ENCODE measurements around the gene OSBP2.

The OSBP2 gene

GRCh38 chr22:30667107-30667493 is 27.6 kb upstream of the OSBP2 start:
- no peak for TF ChIP-seq GATA3 (IDR thresholded peaks at IDR 0.05; ENCODE audit: low read depth, low read length)
- no peak for TF ChIP-seq GATA2 (IDR thresholded peaks at IDR 0.05; ENCODE audit: low read depth, low read length)

GRCh38 chr22:30667494-30668385 is 26.9 kb upstream of the OSBP2 start, which contains the start of gene DUSP18:
Gene DUSP18 (minus strand): TSS chr22:30667875. CDS start chr22:30664003, 3,872 bp downstream.
- TF ChIP-seq GATA3 (IDR thresholded peaks at IDR 0.05; ENCODE audit: low read depth, low read length), result no peak
- TF ChIP-seq GATA2 (IDR thresholded peaks at IDR 0.05; ENCODE audit: low read depth, low read length), result no peak

GRCh38 chr22:30668386-30668710 is 26.3 kb upstream of the OSBP2 start:
- TF ChIP-seq GATA3 (IDR thresholded peaks at IDR 0.05; ENCODE audit: low read depth, low read length) (no peak), GATA2 (IDR thresholded peaks at IDR 0.05; ENCODE audit: low read depth, low read length) (no peak)

- TF ChIP-seq GATA2 (IDR thresholded peaks at IDR 0.05; ENCODE audit: low read depth, low read length) (no peak), GATA3 (IDR thresholded peaks at IDR 0.05; ENCODE audit: low read depth, low read length) (no peak)
Observed at GRCh38 chr22:30671071-30671470, 23.6 kb upstream of the OSBP2 start.

- no peak for TF ChIP-seq GATA2 (IDR thresholded peaks at IDR 0.05; ENCODE audit: low read depth, low read length)
- TF ChIP-seq GATA3 (IDR thresholded peaks at IDR 0.05; ENCODE audit: low read depth, low read length), result no peak
Observed at GRCh38 chr22:30673136-30673535, 21.5 kb upstream of the OSBP2 start.

GRCh38 chr22:30674482-30674881 is 20.2 kb upstream of the OSBP2 start:
- TF ChIP-seq GATA2 (IDR thresholded peaks at IDR 0.05; ENCODE audit: low read depth, low read length), result no peak
- no peak for TF ChIP-seq GATA3 (IDR thresholded peaks at IDR 0.05; ENCODE audit: low read depth, low read length)

GRCh38 chr22:30675436-30675835 is 19.2 kb upstream of the OSBP2 start:
- no peak for TF ChIP-seq GATA3 (IDR thresholded peaks at IDR 0.05; ENCODE audit: low read depth, low read length)
- TF ChIP-seq GATA2 (IDR thresholded peaks at IDR 0.05; ENCODE audit: low read depth, low read length), result no peak

- TF ChIP-seq GATA2 (IDR thresholded peaks at IDR 0.05; ENCODE audit: low read depth, low read length), result peak; percentile 63
- 0 out of 2 replicates have a peak, but pooled peaks have one; percentile 20 for TF ChIP-seq GATA3 (IDR thresholded peaks at IDR 0.05; ENCODE audit: low read depth, low read length)
Observed at GRCh38 chr22:30680991-30681770, 13.5 kb upstream of the OSBP2 start.

- TF ChIP-seq GATA2 (IDR thresholded peaks at IDR 0.05; ENCODE audit: low read depth, low read length) (no peak), GATA3 (IDR thresholded peaks at IDR 0.05; ENCODE audit: low read depth, low read length) (no peak)
Observed at GRCh38 chr22:30681831-30682230, 12.8 kb upstream of the OSBP2 start.

- no peak for TF ChIP-seq GATA3 (IDR thresholded peaks at IDR 0.05; ENCODE audit: low read depth, low read length)
- TF ChIP-seq GATA2 (IDR thresholded peaks at IDR 0.05; ENCODE audit: low read depth, low read length), result no peak
Observed at GRCh38 chr22:30685178-30685577, 9.5 kb upstream of the OSBP2 start.

- TF ChIP-seq GATA3 (IDR thresholded peaks at IDR 0.05; ENCODE audit: low read depth, low read length) (no peak), GATA2 (IDR thresholded peaks at IDR 0.05; ENCODE audit: low read depth, low read length) (no peak)
Observed at GRCh38 chr22:30687358-30687757, 7.3 kb upstream of the OSBP2 start.

GRCh38 chr22:30689622-30690021 is 5.1 kb upstream of the OSBP2 start:
- TF ChIP-seq GATA2 (IDR thresholded peaks at IDR 0.05; ENCODE audit: low read depth, low read length) (no peak), GATA3 (IDR thresholded peaks at IDR 0.05; ENCODE audit: low read depth, low read length) (no peak)

GRCh38 chr22:30691204-30691603 is 3.5 kb upstream of the OSBP2 start:
- TF ChIP-seq GATA2 (IDR thresholded peaks at IDR 0.05; ENCODE audit: low read depth, low read length) (no peak), GATA3 (IDR thresholded peaks at IDR 0.05; ENCODE audit: low read depth, low read length) (no peak)

GRCh38 chr22:30694171-30694639 is 469 bp upstream of the OSBP2 start:
- TF ChIP-seq GATA3 (IDR thresholded peaks at IDR 0.05; ENCODE audit: low read depth, low read length) (no peak), GATA2 (IDR thresholded peaks at IDR 0.05; ENCODE audit: low read depth, low read length) (no peak)
